Right atrium auricular region (tissue), 2 donors: Measurements from ENCODE around the gene BAHD1. TPM values are rescaled to one million over a fixed set of nuclear protein-coding genes. Genes with fewer than 3 reads are reported as not detected.

Experiments
- DNase-seq: peaks from one replicate; pipeline ENCODE4 v3.0.0-alpha.2; 2019; ENCODE audit warnings: low spot score
- H3K27ac ChIP-seq, 2 donors: fragments of 200-600 bp; sonication (generic); 1 replicate in 1 of 2; 2 replicates in 1 of 2; pipeline ENCODE4 v1.5.1; 2016 to 2019
- H3K27me3 ChIP-seq, 2 donors: fragments of 200-600 bp; sonication (generic); one replicate each; pipeline versions ENCODE4 v1.5.1 to v1.6.0; 2017 to 2019
- H3K36me3 ChIP-seq: fragments of 200-600 bp; sonication (generic); one replicate; pipeline ENCODE4 v1.5.1; 2016
- H3K4me1 ChIP-seq, 2 donors: fragments of 200-600 bp; sonication (generic); one replicate each; pipeline versions ENCODE4 v1.5.1 to v1.6.0; 2017 to 2019
- H3K4me3 ChIP-seq, 2 donors: fragments of 200-600 bp; sonication (generic); 1 replicate in 1 of 2; 2 replicates in 1 of 2; pipeline ENCODE4 v1.5.1; 2017 to 2019; ENCODE audit warnings: mild to moderate bottlenecking in 1 of 2, moderate library complexity in 1 of 2
- H3K9me3 ChIP-seq, 2 donors: fragments of 200-600 bp; sonication (generic); one replicate each; pipeline ENCODE4 v1.5.1; 2019
- CTCF ChIP-seq, 2 donors: fragments of 200-600 bp; sonication (generic); IDR thresholded peaks; one replicate each; pipeline ENCODE4 v1.5.1; 2019; ENCODE audit warnings: antibody characterized with exemption in 2 of 2
- total RNA-seq, 2 donors: library from RNA; depleted of rRNA; stranded (reverse); fragments of >200 nt; gene quantifications; one replicate each; pipeline ENCODE4 v1.1.0, GENCODE V29; 2016

BAHD1 gene
- total RNA-seq, 2 donors from 2014 or later = 11.6 to 19.2 TPM

- H3K4me1 ChIP-seq = peaks cover 0 to 20% of the 10 kb centered on the region in 2 donors
- peak overlapping the region in 1 of 2 donors; percentile 93 for H3K27ac ChIP-seq
- H3K27me3 ChIP-seq = no peaks in the 10 kb centered on the region
- no peak for DNase-seq
- TF ChIP-seq CTCF (IDR thresholded peaks at IDR 0.05) = no peak
- H3K9me3 ChIP-seq = no peaks in the 10 kb centered on the region
- H3K4me3 ChIP-seq = peak overlapping the region in 1 of 2 donors; percentile 96
- H3K36me3 ChIP-seq = peaks cover 17% of the 10 kb centered on the region
Observed at GRCh38 chr15:40469776-40470390, 29.1 kb downstream of the BAHD1 start.

GRCh38 chr15:40470423-40471104 is 29.8 kb downstream of the BAHD1 start, which contains the start of gene CHST14:
TSS of gene CHST14 (plus strand) at chr15:40470984. CDS start at chr15:40471214, 230 bp downstream.
- Histone ChIP-seq H3K36me3 (peaks cover 10% of the 10 kb centered on the region), H3K27ac (peak within 1 kb of the TSS; percentile 86 to 93), H3K9me3 (no peaks in the 10 kb centered on the region), H3K4me1 (peaks cover 0 to 20% of the 10 kb centered on the region in 2 donors), H3K27me3 (no peaks in the 10 kb centered on the region), H3K4me3 (peak within 1 kb of the TSS; percentile 80 to 96)
- TF ChIP-seq CTCF (IDR thresholded peaks at IDR 0.05) = no peak
- peak; percentile 70 for DNase-seq

- TF ChIP-seq CTCF (IDR thresholded peaks at IDR 0.05) = no peak
- peaks cover 3% of the 10 kb centered on the region for H3K36me3 ChIP-seq
- H3K27ac ChIP-seq = peak overlapping the region; percentile 86 to 93
- H3K27me3 ChIP-seq = no peaks in the 10 kb centered on the region
- H3K4me3 ChIP-seq = peak overlapping the region; percentile 80 to 96
- H3K9me3 ChIP-seq = no peaks in the 10 kb centered on the region
- peaks cover 0 to 20% of the 10 kb centered on the region in 2 donors for H3K4me1 ChIP-seq
- no peak for DNase-seq
Observed at GRCh38 chr15:40471105-40471807, 30.5 kb downstream of the BAHD1 start.

GRCh38 chr15:40471808-40472150 is 31.0 kb downstream of the BAHD1 start:
- Histone ChIP-seq H3K4me1 (peaks cover 0 to 20% of the 10 kb centered on the region in 2 donors), H3K36me3 (no peaks in the 10 kb centered on the region), H3K27me3 (no peaks in the 10 kb centered on the region), H3K9me3 (no peaks in the 10 kb centered on the region), H3K27ac (peak overlapping the region; percentile 86 to 93), H3K4me3 (peak overlapping the region; percentile 80 to 96)
- no peak for DNase-seq
- TF ChIP-seq CTCF (IDR thresholded peaks at IDR 0.05) = no peak

GRCh38 chr15:40472171-40472727 is 31.5 kb downstream of the BAHD1 start:
- peak overlapping the region; percentile 86 to 93 for H3K27ac ChIP-seq
- no peak for TF ChIP-seq CTCF (IDR thresholded peaks at IDR 0.05)

More at GRCh38 chr15:40472171-40472727, 31.5 kb downstream of the BAHD1 start:
- no peak for DNase-seq
- Histone ChIP-seq H3K36me3 (no peaks in the 10 kb centered on the region), H3K4me1 (peaks cover 0 to 20% of the 10 kb centered on the region in 2 donors), H3K9me3 (no peaks in the 10 kb centered on the region), H3K4me3 (peak overlapping the region in 1 of 2 donors; percentile 96), H3K27me3 (no peaks in the 10 kb centered on the region)
